ENCODE measurements around the gene APOA4.

APOA4 gene

GRCh38 chr11:116773203-116774097 lies 49.7 kb downstream of the APOA4 start:
- no peak for DNase-seq

DNA sequence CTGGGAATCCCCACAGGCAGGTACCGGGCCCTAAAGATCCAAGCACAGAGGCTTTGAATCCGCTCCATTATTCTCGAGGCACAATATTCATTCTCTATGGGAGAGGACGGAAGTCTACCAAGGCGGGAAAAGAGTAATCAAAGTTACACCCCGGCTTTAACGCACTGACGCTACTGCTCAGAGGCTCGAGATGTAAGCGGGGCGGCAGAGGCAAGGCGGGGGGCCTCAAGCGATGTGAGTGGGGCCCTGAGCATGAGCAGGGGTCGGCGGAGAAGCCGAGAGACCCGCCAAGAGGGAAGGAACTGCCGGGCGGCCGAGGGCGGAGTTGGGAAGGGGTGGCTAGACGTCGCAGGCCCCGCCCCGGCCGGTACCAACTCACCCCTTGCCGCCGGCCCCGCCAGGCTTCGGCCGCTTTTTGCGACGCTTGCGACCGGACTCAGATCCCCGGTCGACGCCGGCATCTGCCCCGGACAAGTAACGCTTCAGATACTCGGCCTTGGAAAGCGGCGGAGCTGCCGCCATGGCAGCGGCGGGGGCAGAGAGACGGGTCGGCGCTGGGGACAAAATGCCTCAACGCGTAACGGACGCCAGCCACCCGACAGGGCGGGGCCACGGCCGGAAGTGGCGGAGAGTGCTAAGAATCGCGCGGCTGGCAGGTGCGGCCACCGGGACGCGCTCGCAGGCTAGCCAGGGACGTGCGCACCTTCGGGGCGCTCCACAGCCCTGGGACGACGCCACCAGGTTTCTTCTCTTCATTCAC lies 50.5 kb downstream of the APOA4 start, which contains the start of gene BUD13:
Gene BUD13, minus strand, starts transcription at position 545 of the 760 bp plus-strand sequence. Its CDS starts 23 bp downstream, at position 522.
- peak; percentile 91 for DNase-seq

GRCh38 chr11:116771935-116772334 lies 51.2 kb downstream of the APOA4 start:
- DNase-seq: no peak

All from activated T-cell treated with anti-CD3 and anti-CD28 coated beads for 4 hours (primary cell).